Measurements from ENCODE around the gene NCBP1.

GRCh38 chr9:97625620-97626019 is 8.0 kb upstream of the NCBP1 start:
- TF ChIP-seq CHD2 (IDR thresholded peaks at IDR 0.05; ENCODE audit: low read length, partially characterized antibody): no peak
- TF ChIP-seq CTCF (IDR thresholded peaks at IDR 0.05): no peak
- TF ChIP-seq REST (IDR thresholded peaks at IDR 0.05; ENCODE audit: low read depth, low read length): no peak
- TF ChIP-seq POLR2AphosphoS5 (IDR thresholded peaks at IDR 0.05; ENCODE audit: low read depth, low read length): no peak
- TF ChIP-seq JUND (IDR thresholded peaks at IDR 0.05): no peak
- no peak for TF ChIP-seq MXI1 (IDR thresholded peaks at IDR 0.05; ENCODE audit: low read depth, low read length)
- no peak for TF ChIP-seq TAF1 (IDR thresholded peaks at IDR 0.05; ENCODE audit: borderline replicate concordance, low read depth, low read length)
- no peak for TF ChIP-seq EP300 (IDR thresholded peaks at IDR 0.05; ENCODE audit: borderline replicate concordance in 1 of 2, low read depth in 1 of 2, low read length in 1 of 2)

Measured in SK-N-SH (cell line).